Skeletal muscle cell (primary cell): Measurements from ENCODE around the gene C16orf74.

ENCODE experiments used
- DNase-seq: peaks from one replicate; pipeline ENCODE4 v3.0.0-alpha.2; 2010; ENCODE audit warnings: low read depth
- H3K4me3 ChIP-seq: 2 replicates; pipeline ENCODE4 v1.5.1; 2011; ENCODE audit warnings: low read depth, mild to moderate bottlenecking, control low read depth, low read length, moderate library complexity

The C16orf74 gene

DNA sequence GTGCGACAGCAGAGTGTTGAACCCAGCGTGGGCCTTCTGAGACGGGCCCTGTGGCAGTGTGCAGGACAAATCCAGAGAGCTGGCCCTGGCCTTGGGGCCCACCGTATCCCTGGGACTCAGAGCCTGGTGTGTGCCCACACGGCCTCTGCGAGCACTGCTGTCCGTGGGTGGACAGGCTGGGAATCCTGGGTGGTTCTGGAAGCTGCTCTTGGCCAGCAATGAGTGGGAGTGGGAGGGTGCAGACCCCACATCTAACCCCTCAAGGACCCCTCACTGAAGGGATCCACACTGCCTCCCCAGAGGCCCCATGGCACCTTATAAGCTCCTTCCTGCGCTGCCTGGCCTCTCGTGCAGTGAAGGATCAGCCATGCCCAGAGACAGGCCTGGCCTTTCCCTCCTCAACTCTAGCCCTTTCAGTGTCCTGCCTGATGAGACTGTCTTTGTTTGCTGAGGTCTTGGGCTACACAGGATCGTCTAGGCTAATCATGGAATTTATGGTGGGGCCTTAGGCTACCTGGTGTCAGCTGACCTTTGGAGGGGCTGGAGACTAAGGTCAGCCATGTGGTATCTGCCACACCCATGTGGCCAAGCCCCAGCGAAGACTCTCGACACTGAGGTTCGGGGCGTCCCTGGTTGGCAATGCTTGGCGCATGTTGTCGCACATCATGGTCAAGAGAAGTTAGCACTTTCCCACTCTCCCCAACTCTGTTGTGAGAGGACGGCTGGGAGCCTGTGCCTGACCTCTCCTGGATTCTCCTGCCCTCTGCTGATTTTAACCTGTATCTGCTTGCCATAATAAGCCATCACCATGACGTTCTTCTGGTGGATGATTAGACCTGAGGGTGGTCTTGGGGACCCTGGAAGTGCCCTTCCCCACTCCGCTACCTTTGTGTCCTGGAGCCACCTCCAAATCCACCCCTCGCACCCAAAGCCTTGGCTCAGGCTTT, 45.7 kb downstream of the C16orf74 start:
- no peak for DNase-seq
- no peak overlapping the region for H3K4me3 ChIP-seq

DNA sequence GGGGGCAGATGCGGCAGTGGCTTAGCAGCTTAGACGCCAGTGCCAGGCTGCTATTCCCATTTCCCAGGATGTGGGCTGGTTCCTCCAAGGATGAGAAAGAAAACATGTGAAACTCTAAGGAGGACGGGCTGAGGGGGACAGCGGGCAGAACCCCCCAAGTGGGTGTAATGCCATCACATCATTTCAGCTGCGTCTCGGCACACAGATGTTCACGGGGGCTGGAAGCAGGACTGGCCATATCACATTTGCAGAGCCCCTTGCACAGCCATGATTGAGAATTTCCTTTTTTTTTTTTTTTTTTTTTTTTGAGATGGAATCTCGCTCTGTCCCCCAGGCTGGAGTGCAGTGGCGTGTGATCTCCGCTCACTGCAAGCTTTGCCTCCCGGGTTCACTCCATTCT, 46.9 kb downstream of the C16orf74 start:
- no peak for DNase-seq
- no peak overlapping the region for H3K4me3 ChIP-seq

DNA sequence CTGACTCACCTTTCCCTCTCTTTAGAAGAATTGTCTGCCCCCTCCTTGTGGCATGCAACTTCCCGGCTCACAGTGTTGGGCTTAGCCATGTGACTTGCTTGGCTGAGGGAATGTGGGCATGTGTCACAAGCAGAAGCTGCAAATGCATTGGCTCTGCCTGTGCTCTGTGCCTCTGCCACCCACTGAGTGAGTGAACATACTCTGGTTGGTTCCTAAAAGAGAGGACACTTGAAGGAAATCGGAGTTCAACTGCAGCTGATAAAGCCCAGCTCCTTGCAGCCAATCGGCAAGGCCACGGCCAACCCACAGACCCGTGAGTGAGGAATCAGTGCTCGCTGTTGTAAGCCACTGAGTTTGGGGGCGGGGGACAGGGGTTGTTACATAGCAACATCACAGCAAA, 51.3 kb downstream of the C16orf74 start:
- peak; percentile 31 for DNase-seq
- H3K4me3 ChIP-seq: no peak overlapping the region

DNA sequence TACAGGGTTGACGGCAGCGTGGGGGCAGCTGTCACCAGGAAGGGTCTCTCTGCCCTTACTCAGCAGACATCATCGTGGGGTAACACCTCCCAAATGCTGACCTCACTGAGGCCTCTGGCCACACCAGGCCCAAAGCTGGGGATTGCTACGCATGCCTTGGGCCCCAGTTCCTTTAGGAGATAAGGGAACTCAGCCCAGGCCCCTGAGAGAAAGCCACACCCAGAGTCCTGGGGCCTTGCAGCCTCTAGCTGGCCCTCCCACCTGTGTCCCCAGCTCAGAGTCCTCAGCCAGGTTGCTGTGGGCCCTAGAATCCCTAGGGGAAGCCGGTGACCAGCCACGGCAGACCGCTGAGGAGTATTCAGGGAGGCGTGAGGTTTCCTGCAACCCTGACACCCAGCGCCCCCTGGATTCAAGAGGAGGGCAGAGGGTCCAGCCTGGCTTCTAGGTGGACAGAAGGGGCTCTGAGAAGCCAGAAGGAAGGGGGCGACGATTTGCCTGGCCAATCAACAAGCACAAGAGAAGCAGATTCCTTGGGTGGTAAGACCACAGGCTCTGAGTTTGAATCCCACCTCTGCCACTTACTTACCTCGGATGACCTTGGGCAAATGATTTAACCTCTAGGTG, 51.8 kb downstream of the C16orf74 start:
- H3K4me3 ChIP-seq: no peak overlapping the region
- DNase-seq: no peak

DNA sequence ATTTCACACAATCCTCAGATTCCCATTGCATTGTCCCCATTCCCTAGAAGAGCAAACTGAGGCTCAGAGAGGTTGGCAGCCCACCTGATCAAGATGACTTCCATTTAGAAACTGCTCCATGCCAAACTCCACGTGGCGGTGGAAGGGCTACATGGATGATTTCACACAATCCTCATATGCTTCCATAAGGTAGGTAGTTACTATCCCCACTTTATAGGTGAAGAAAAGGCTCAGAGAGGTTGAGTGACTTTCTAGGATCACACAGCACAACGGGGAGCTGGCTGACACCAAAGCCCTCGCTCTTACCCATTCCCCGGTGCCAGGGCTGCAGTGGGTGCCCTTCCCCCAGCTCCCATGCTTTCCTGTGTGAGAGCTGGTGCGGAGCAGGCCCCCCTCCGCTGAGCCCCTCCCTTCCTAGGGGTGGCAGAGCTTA, 52.4 kb downstream of the C16orf74 start:
- no peak overlapping the region for H3K4me3 ChIP-seq
- DNase-seq: no peak

DNA sequence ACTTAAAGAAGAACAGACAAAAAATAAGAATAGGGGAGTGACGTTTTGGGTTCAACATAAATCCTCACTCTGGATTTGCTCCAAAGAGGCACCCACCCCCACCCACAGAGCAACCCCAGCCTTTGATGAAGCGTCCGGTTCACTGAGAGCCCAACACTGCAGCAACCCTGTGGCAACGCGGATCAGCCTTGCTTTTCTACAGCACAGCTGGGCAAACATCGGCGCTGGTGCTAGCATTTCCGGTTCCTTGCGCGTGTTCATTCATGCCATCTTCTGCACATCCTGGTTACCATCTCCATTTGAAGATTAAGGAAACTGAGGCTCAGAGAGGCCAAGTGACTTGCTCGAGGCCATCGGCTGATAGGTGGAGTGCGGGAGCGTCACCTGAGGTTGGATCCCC, 53.5 kb downstream of the C16orf74 start:
- no peak overlapping the region for H3K4me3 ChIP-seq
- no peak for DNase-seq

DNA sequence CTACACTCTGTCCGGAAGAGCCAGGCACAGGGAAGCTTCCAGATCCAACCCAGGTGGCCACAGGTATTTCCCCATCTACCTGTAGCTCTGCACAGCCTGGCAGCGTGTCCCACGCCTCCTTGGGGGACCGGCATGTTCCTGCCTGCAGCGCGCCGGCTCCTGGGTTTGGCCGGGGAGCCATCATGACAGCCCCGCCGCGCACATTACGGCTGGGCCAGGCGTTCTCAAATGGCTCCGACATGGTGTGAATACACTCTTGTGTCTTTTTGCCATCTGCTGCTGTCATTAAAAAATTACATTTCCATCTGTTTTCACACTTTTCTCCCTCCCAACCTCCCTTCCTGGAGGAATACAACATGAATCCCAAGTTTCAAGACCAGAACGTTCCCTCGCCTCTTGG, 54.1 kb downstream of the C16orf74 start:
- no peak for DNase-seq
- no peak overlapping the region for H3K4me3 ChIP-seq

DNA sequence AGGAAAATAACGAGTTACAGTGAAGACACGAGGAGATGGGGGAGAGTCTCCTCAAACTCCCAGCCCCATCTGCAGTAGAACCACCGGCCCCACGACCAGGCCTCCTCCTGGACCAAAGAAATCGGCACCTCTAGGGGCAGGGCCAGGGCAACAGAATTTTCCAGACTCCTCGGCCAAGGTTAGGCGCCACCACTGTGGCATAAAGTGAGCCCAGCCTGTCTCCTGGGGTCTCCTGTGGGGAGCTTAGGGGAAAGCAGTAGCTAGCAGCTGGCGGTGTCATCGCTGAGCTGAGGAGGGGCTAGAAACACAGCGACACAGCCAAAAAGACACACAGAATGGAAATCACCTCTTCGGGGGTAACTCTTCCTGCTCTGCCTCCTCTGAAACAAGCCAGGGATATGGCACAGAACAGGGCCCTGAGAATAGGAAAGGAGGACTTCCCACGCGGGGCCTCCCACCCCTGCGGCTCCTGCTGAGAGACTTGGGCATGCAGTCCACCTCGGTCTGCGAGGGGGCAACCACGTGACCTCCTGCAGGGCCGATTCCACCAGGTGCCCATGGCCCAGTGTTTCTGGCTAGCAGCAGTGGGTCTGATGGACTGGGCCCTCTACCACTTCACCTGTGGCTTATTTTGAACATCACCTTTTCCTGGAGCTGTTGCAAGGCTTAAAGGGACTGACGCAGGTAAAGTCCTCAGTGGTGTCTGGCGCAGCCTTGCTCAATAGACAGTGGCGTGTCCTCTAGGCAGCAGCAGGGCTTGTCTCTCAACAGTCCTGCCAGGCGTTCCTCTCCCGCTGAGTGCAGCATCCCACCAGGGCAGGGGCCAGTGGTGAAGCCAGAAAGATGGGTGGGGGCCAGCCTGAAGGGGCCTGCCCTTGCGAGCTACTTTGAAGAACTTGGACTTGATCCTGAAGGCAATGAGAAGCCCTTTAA, 55.4 kb downstream of the C16orf74 start:
- H3K4me3 ChIP-seq: no peak overlapping the region

DNA sequence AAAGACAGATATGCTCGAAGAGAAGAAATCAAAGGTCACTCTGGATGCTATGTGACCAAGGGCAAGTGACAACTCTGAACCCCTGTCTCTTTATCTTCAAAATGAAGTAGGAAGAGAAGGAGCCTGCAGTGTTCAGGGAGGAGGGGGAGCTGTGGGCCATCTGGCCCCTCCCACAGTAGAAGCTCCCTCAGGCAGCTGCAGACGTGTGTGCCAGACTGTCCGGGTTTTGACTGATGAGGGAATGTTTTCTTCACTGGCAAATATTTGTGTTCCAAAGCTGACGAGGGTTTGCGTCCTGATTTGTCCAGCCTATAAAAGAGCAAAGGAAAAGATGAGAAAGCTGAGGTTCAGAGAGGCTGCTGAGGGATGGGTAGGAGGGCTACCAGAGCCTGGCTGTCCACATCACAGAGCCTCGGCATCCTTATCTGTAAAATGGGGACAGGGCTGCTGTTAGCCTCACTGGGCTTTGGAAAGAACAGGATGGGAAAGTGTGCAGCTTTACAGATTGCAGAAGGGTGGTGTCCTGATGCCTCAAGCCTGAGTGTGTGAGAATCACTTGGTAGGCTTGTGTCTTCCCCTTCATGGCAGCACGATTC, 60.3 kb downstream of the C16orf74 start:
- DNase-seq: no peak
- no peak overlapping the region for H3K4me3 ChIP-seq

More for the DNA sequence above, 55.4 kb downstream of the C16orf74 start:
- DNase-seq: no peak

DNA sequence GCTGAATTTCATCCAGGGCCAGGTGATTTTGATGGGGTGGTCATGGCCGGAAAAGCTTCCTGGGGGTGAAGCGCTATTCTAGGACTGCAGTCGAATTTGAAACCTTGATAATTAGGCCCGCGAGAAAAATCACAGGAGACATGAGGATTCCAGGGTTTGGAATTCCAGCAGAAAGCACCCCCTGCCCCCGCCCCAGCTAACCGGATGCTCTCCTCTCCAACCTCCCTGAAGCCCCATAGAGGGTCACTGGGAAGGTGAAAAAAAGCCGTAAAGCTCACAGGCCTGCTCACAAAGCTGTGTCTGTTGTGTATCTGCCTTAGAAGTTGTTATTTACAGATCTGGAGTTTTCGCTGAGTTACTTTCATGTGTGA, 61.0 kb downstream of the C16orf74 start:
- no peak overlapping the region for H3K4me3 ChIP-seq
- no peak for DNase-seq

DNA sequence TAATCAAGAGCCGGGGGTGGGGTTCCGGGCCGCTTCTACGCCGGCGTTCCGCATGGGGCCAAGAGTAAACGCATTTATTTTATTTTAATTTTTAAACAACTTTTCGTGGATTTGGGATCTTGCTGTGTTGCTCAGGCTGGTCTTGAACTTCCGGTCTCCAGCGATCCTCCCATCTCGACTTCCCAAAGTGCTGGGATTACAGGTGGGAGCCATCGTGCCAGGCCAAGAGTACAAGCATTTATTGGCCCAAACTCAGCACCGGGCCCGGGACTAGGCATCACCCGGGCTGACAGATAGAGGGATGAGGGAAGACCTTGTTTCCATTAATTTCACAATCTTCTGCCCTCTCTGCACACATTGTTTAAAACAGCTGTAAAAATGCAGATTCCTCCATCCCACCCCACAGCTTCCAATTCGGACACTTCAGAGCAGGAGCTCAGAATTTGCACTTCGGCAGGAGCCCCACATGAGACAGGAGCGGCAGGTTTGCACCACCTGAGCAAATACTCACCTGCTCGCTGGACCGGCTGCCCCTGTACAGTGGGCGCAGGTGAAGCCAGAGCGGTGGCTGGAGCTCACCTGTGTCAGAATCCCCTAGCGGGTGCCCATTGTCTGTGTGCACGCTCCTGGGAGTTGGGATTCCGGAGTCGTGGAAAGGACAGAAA, 61.5 kb downstream of the C16orf74 start:
- H3K4me3 ChIP-seq: peak overlapping the region; percentile 47
- no peak for DNase-seq

DNA sequence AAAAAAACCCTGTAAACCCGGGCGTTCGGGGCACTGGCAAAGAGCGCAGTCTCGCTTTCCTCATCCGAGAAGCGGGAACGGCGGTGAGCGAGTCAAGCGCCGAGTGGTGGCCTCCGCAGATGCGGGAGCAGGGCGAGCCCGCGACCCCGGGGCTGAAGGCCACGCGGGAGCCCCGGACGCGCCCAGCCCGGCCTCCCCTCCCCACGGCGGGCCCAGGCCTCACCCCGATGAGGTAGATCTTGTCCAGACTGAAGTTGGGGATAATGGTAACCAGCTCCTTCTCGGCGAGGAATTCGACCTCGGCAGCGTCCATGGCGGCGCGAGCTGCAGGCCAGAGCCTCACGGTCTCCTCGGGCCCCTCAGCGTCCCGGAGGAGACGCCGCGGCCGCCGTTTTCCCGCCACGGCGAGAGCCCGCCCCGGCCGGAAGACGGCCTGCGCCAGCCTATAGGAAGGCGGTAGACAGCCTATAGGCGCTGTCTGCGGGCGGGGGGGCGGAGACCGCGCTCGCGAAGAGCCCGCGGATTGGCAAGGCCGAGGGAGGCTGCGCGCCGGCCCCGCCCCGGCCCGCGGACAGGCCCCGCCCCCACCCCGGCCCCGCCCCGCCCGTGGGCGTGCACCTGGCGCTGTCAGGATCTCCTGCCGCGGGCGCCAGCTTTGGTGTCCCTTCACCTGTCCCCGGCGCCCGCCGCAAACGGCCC, 62.2 kb downstream of the C16orf74 start, which contains the start of gene GINS2:
GINS2 (minus strand) TSS at position 369 of the 699 bp plus-strand sequence; CDS start at position 313, 56 bp downstream.
- peak within 1 kb of the TSS; percentile 74 for H3K4me3 ChIP-seq
- peak; percentile 64 for DNase-seq

DNA sequence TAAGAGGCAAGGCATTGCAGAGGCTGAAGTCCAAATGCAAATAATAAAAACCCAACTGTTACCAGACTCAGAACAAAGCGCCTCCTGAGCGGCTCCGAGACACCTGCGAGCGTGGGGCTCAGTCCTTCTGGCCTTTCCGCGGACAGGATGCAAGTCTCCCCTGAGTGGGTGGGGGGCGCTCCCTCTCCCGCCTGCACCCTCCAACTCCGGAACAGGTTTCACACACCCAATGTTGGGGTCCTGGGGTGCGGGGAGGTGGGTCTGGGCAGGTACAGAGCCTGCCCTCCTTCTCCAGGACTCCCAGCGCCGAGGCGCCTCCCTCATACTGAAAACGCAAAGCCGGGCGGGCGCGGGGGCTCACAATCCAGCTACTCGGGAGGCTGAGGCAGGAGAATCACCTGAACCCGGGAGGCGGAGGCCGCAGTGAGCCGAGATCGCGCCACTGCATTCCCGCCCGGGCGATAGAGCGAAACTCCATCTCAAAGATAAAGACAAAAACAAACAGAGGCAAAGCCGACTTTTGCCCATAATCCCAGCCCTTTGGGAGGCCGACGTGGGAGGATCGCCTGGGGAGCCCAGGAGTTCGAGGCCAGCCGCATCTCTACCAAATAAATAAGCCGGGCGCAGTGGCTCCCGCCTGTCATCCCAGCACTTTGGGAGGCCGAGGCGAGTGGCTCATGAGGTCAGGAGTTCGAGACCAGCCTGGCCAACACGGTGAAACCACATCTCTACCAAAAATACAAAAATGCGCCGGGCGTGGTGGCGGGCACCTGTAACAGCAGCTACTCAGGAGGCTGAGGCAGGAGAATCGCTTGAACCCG, 63.0 kb downstream of the C16orf74 start:
- H3K4me3 ChIP-seq: peak overlapping the region; percentile 74
- DNase-seq: no peak

DNA sequence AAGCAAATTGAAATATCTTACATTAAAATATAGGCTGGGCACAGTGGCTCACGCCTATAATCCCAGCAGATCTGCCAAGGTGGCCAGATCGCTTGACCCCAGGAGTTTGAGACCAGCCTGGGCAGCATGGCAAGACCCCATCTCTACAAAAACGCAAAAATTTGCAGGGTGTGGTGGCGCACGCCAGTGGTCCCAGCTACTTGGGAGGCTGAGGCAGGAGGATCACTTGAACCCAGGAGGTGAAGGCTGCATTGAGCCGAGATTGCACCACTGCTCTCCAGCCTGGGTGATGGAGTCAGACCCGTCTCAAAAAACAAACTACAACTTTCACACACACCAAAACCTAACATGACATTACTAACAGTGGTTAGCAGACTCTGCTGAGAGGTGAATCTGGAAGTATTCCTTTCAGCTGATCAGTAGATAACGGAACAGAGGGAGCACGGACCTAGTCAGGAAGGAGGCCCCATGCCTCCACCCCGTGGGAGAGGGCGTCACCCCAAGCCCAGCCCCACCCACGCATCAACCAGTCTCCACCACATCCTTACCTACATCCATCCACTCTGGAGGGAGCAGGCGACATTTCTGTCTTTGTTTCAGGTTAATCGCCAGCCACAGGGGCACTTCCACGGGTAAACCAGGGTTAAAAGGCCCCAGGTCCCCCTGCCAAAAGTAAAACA, 63.8 kb downstream of the C16orf74 start:
- DNase-seq: no peak
- H3K4me3 ChIP-seq: no peak overlapping the region

DNA sequence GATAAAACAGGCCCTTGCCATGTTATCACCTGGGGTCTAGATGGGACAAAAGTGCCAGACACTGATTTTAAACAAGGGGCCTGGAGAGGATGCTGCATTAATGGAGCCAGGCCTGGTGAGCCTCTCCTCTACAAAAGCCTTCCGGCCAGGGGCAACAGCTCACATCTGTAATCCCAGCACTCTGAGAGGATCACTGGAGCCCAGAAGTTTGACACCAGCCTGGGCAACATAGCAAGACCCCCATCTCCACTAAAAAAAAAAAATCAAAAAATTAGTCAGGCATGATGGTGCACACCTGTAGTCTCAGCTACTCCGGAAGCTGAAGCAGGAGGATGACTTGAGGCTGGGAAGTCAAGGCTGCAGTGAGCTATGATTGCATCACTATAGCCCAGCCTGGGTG, 65.6 kb downstream of the C16orf74 start:
- no peak for DNase-seq
- no peak overlapping the region for H3K4me3 ChIP-seq

DNA sequence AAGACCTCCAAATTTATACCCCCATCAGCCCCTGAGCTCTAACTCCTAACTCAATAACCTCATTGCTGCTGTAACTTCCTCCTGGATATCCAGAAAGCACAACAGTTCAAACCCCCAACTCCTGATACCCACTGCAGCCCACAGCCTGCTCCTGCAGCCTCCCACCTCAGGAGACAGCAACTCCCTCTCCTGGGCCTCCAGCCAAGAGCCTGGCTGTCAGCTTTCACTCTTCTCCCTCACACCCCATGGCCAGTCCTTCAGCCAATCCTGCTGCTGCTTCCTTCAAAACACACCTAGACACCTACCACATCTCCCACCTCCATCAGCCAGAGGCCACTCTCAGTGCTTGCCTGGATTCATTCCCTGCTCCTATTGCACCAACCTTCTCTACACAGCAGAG, 67.5 kb downstream of the C16orf74 start:
- no peak overlapping the region for H3K4me3 ChIP-seq
- DNase-seq: no peak

DNA sequence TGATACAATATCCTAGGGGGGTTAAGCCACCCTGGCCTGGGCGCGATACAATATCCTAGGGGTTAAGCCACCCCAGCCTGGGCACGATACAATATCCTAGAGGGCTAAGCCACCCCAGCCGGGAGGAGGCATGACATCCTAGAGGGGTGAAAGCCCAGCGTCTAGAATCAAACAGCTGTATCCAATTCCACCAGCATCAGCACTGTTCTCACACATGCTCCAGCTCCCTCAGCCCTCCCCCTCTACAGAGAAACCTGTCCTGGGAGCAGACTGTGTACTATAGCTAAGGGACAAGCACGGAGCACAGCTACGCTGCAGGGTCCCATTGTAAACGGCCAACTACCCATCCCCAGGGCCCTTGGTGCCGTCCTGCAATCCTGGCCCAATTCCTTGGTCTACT, 68.4 kb downstream of the C16orf74 start:
- DNase-seq: no peak
- H3K4me3 ChIP-seq: no peak overlapping the region
